ENCODE data around the gene CADPS.
A peak's percentile ranks its signal among the peaks of the same experiment; 100 is the strongest.

DNA sequence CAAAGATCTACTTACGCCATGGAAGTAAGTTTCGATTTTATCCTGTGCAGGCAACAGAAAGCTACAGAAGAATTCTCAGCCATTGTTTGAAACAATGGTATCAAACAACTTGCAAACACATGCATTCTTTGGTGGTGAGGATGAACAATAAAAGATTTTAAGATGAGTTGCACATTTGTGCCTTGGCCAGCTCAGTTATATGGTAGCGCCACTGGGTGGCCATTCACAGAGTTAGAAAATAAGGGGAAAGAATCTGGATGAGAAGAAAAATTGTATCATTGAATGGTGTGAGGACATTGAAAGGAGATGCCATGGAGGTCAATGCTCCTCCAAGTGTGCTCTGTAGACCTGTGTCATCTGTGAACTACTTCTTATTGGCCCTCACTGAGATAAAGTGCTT lies 11.6 kb downstream of the CADPS start:
- TF ChIP-seq, protein P1, sequence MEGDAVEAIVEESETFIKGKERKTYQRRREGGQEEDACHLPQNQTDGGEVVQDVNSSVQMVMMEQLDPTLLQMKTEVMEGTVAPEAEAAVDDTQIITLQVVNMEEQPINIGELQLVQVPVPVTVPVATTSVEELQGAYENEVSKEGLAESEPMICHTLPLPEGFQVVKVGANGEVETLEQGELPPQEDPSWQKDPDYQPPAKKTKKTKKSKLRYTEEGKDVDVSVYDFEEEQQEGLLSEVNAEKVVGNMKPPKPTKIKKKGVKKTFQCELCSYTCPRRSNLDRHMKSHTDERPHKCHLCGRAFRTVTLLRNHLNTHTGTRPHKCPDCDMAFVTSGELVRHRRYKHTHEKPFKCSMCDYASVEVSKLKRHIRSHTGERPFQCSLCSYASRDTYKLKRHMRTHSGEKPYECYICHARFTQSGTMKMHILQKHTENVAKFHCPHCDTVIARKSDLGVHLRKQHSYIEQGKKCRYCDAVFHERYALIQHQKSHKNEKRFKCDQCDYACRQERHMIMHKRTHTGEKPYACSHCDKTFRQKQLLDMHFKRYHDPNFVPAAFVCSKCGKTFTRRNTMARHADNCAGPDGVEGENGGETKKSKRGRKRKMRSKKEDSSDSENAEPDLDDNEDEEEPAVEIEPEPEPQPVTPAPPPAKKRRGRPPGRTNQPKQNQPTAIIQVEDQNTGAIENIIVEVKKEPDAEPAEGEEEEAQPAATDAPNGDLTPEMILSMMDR (IDR thresholded peaks at IDR 0.05; ENCODE audit: low read length): peak; percentile 49
- no peak for TF ChIP-seq EZH2 (IDR thresholded peaks at IDR 0.05; ENCODE audit: borderline replicate concordance, low read length)

All from OCI-LY1 (cell line).